Measurements from ENCODE around the gene NIM1K.
A peak's percentile ranks its signal among the peaks of the same experiment; 100 is the strongest.
"Not testable (repeated sequence)": the region's sequence is repeated elsewhere in the genome, so short reads cannot be mapped to it uniquely, and the experiment has no call there.

The NIM1K gene

DNA sequence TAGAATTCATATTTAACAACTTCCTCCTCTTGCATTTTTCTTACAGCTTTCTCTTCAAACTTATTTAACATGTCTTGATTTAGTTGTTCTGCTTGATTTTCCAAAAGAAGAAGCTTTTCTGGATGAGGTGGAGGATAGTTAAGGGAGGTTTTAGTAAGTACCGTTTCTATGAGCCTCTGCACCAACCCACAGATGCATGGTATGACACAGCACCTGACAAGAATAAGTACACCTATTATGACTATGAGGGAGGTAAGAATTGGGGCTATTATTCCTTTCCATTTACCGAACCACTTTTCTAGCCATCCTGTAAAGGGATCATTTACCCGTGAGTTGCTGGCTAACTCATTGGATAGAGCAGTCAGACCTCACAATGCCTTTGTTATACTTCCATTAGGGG lies 123.7 kb downstream of the NIM1K start:
- no peak for DNase-seq

GRCh38 chr5:43316421-43316820 lies 124.4 kb downstream of the NIM1K start:
- DNase-seq: no peak

- DNase-seq: peak; percentile 75
Measured at GRCh38 chr5:43320846-43321245, 128.8 kb downstream of the NIM1K start.

DNA sequence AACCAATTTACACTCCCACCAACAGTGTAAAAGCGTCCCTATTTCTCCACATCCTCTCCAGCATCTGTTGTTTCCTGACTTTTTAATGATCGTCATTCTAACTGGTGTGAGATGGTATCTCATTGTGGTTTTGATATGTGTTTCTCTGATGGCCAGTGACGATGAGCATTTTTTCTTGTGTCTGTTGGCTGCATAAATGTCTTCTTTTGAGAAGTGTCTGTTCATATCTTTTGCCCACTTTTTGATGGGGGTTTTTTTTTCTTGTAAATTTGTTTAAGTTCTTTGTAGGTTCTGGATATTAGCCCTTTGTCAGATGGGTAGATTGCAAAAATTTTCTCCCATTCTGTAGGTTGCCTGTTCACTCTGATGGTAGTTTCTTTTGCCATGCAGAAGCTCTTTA lies 131.5 kb downstream of the NIM1K start:
- DNase-seq: not testable (repeated sequence)

DNA sequence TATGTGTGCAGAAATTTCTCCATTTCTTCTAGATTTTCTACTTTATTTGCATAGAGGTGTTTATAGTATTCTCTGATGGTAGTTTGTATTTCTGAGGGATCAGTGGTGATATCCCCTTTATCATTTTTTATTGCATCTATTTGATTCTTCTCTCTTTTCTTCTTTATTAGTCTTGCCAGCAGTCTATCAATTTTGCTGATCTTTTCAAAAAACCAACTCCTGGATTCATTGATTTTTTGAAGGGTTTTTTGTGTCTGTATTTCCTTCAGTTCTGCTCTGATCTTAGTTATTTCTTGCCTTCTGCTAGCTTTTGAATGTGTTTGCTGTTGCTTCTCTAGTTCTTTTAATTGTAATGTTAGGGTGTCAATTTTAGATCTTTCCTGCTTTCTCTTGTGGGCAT lies 133.6 kb downstream of the NIM1K start:
- not testable (repeated sequence) for DNase-seq
